IPS-15b (cell line): ENCODE results near the gene CNPY1.
"Not testable (repeated sequence)": the region's sequence is repeated elsewhere in the genome, so short reads cannot be mapped to it uniquely, and the experiment has no call there.

Experiments
- H3K27me3 ChIP-seq: one replicate; pipeline ENCODE4 v1.6.1; 2013; ENCODE audit warnings: low read length; ENCODE audit not compliant: control insufficient read depth, insufficient read depth
- H3K36me3 ChIP-seq: one replicate; pipeline ENCODE4 v1.6.1; 2013; ENCODE audit warnings: low read length; ENCODE audit not compliant: control insufficient read depth, insufficient read depth
- H3K4me1 ChIP-seq: one replicate; pipeline ENCODE4 v1.6.1; 2013; ENCODE audit warnings: mild to moderate bottlenecking, low read length; ENCODE audit not compliant: control insufficient read depth, insufficient read depth
- H3K4me3 ChIP-seq: one replicate; pipeline ENCODE4 v1.5.1; 2013; ENCODE audit warnings: low read depth, low read length
- H3K9ac ChIP-seq: one replicate; pipeline ENCODE4 v1.6.1; 2013; ENCODE audit warnings: low read depth, mild to moderate bottlenecking, low read length
- H3K9me3 ChIP-seq: one replicate; pipeline ENCODE4 v1.6.1; 2013; ENCODE audit warnings: mild to moderate bottlenecking, low read length; ENCODE audit not compliant: control insufficient read depth, insufficient read depth

Gene CNPY1

GRCh38 chr7:155565596-155565995 lies 19.2 kb upstream of the CNPY1 start:
- Histone ChIP-seq H3K27me3 (no peaks in the 10 kb centered on the region), H3K4me1 (no peaks in the 10 kb centered on the region), H3K36me3 (no peaks in the 10 kb centered on the region), H3K9ac (no peak overlapping the region), H3K4me3 (no peak overlapping the region), H3K9me3 (no peaks in the 10 kb centered on the region)

- not testable (repeated sequence) for H3K27me3 ChIP-seq, H3K9me3 ChIP-seq, H3K4me1 ChIP-seq, H3K9ac ChIP-seq, H3K36me3 ChIP-seq, H3K4me3 ChIP-seq
Observed at GRCh38 chr7:155562976-155563375, 16.6 kb upstream of the CNPY1 start.

GRCh38 chr7:155562106-155562505 lies 15.7 kb upstream of the CNPY1 start:
- no peaks in the 10 kb centered on the region for H3K9me3 ChIP-seq

GRCh38 chr7:155560982-155561686 lies 14.8 kb upstream of the CNPY1 start:
- no peaks in the 10 kb centered on the region for H3K4me1 ChIP-seq
- no peak overlapping the region for H3K9ac ChIP-seq
- H3K9me3 ChIP-seq: no peaks in the 10 kb centered on the region
- H3K27me3 ChIP-seq: no peaks in the 10 kb centered on the region
- H3K36me3 ChIP-seq: no peaks in the 10 kb centered on the region
- no peak overlapping the region for H3K4me3 ChIP-seq

More at GRCh38 chr7:155562106-155562505, 15.7 kb upstream of the CNPY1 start:
- Histone ChIP-seq H3K4me3 (no peak overlapping the region), H3K4me1 (no peaks in the 10 kb centered on the region), H3K27me3 (no peaks in the 10 kb centered on the region), H3K9ac (no peak overlapping the region), H3K36me3 (no peaks in the 10 kb centered on the region)

GRCh38 chr7:155560196-155560885 lies 14.0 kb upstream of the CNPY1 start:
- Histone ChIP-seq H3K36me3 (no peaks in the 10 kb centered on the region), H3K4me3 (no peak overlapping the region), H3K9me3 (no peaks in the 10 kb centered on the region), H3K4me1 (no peaks in the 10 kb centered on the region), H3K9ac (no peak overlapping the region), H3K27me3 (no peaks in the 10 kb centered on the region)

GRCh38 chr7:155559519-155560108 lies 13.3 kb upstream of the CNPY1 start:
- H3K9ac ChIP-seq: no peak overlapping the region
- no peaks in the 10 kb centered on the region for H3K4me1 ChIP-seq
- H3K9me3 ChIP-seq: no peaks in the 10 kb centered on the region
- no peak overlapping the region for H3K4me3 ChIP-seq
- no peaks in the 10 kb centered on the region for H3K36me3 ChIP-seq
- H3K27me3 ChIP-seq: no peaks in the 10 kb centered on the region

GRCh38 chr7:155558961-155559360 lies 12.6 kb upstream of the CNPY1 start:
- Histone ChIP-seq H3K36me3 (no peaks in the 10 kb centered on the region), H3K4me1 (no peaks in the 10 kb centered on the region), H3K4me3 (no peak overlapping the region), H3K9ac (no peak overlapping the region), H3K27me3 (no peaks in the 10 kb centered on the region), H3K9me3 (no peaks in the 10 kb centered on the region)

- no peaks in the 10 kb centered on the region for H3K9me3 ChIP-seq
- H3K27me3 ChIP-seq: no peaks in the 10 kb centered on the region
- H3K9ac ChIP-seq: no peak overlapping the region
- no peak overlapping the region for H3K4me3 ChIP-seq
- no peaks in the 10 kb centered on the region for H3K4me1 ChIP-seq
- no peaks in the 10 kb centered on the region for H3K36me3 ChIP-seq
Observed at GRCh38 chr7:155558351-155558750, 12.0 kb upstream of the CNPY1 start.

GRCh38 chr7:155557778-155558177 lies 11.4 kb upstream of the CNPY1 start:
- Histone ChIP-seq H3K4me1 (no peaks in the 10 kb centered on the region), H3K9ac (no peak overlapping the region), H3K4me3 (no peak overlapping the region), H3K9me3 (no peaks in the 10 kb centered on the region), H3K27me3 (no peaks in the 10 kb centered on the region), H3K36me3 (no peaks in the 10 kb centered on the region)

GRCh38 chr7:155556763-155557162 lies 10.4 kb upstream of the CNPY1 start:
- Histone ChIP-seq H3K9ac (no peak overlapping the region), H3K4me1 (no peaks in the 10 kb centered on the region), H3K9me3 (no peaks in the 10 kb centered on the region), H3K27me3 (no peaks in the 10 kb centered on the region), H3K36me3 (no peaks in the 10 kb centered on the region), H3K4me3 (no peak overlapping the region)

GRCh38 chr7:155555116-155555695 lies 8.8 kb upstream of the CNPY1 start:
- no peaks in the 10 kb centered on the region for H3K4me1 ChIP-seq
- H3K36me3 ChIP-seq: no peaks in the 10 kb centered on the region
- H3K4me3 ChIP-seq: no peak overlapping the region
- H3K27me3 ChIP-seq: no peaks in the 10 kb centered on the region
- no peaks in the 10 kb centered on the region for H3K9me3 ChIP-seq
- H3K9ac ChIP-seq: no peak overlapping the region

GRCh38 chr7:155553871-155554270 lies 7.5 kb upstream of the CNPY1 start:
- Histone ChIP-seq H3K4me3 (no peak overlapping the region), H3K9me3 (no peaks in the 10 kb centered on the region), H3K36me3 (no peaks in the 10 kb centered on the region), H3K4me1 (no peaks in the 10 kb centered on the region), H3K9ac (no peak overlapping the region), H3K27me3 (no peaks in the 10 kb centered on the region)
